HepG2 (cell line): Measurements from ENCODE around the gene ATP6V0A1. TPM values are rescaled to one million over a fixed set of nuclear protein-coding genes. Genes with fewer than 3 reads are reported as not detected.

ENCODE experiments used
- IKZF5 ChIP-seq: IDR thresholded peaks from 2 replicates; pipeline ENCODE4 v1.6.1; 2018; ENCODE audit warnings: missing genetic modification reagents, mild to moderate bottlenecking, missing compliant biosample characterization
- JUND ChIP-seq: sonication (generic); formaldehyde crosslinking; IDR thresholded peaks from 2 replicates; pipeline ENCODE4 v1.8.0; 2022; ENCODE audit warnings: mild to moderate bottlenecking, missing genetic modification reagents
- KDM3A ChIP-seq: IDR thresholded peaks from 2 replicates; pipeline ENCODE4 v1.6.1; 2018; ENCODE audit warnings: low read depth, missing compliant biosample characterization
- MIXL1 ChIP-seq: IDR thresholded peaks from 2 replicates; pipeline ENCODE4 v1.6.1; 2016
- MNT ChIP-seq: fragments of 450-650 bp; IDR thresholded peaks from 2 replicates; pipeline ENCODE4 v1.6.1; 2016
- SOX13 ChIP-seq, 3 experiments: fragments of 450-650 bp in 1 of 3; sonication (generic) in 1 of 3; formaldehyde crosslinking in 1 of 3; IDR thresholded peaks in 2 of 3; conservative IDR thresholded peaks in 1 of 3; 2 replicates each; pipeline versions ENCODE4 v1.5.0 to v1.6.1; 2016 to 2020; ENCODE audit warnings: antibody characterized with exemption in 1 of 3, mild to moderate bottlenecking in 1 of 3, missing compliant biosample characterization in 1 of 3, missing genetic modification reagents in 1 of 3, moderate library complexity in 1 of 3
- ZNF121 ChIP-seq: sonication (generic); formaldehyde crosslinking; IDR thresholded peaks from 2 replicates; pipeline ENCODE4 v1.5.0; 2020; ENCODE audit warnings: mild to moderate bottlenecking, missing genetic modification reagents
- ZNF224 ChIP-seq: sonication (generic); formaldehyde crosslinking; IDR thresholded peaks from 2 replicates; pipeline ENCODE4 v1.5.0; 2020; ENCODE audit warnings: mild to moderate bottlenecking, missing genetic modification reagents
- ZNF232 ChIP-seq: sonication (generic); formaldehyde crosslinking; IDR thresholded peaks from 2 replicates; pipeline ENCODE4 v1.4.0; 2020; ENCODE audit warnings: missing genetic modification reagents, borderline replicate concordance
- ZNF280D ChIP-seq: sonication (generic); formaldehyde crosslinking; IDR thresholded peaks from 2 replicates; pipeline ENCODE4 v1.5.1; 2020; ENCODE audit warnings: mild to moderate bottlenecking, missing genetic modification reagents
- ZNF362 ChIP-seq: sonication (generic); formaldehyde crosslinking; IDR thresholded peaks from 2 replicates; pipeline ENCODE4 v1.4.0; 2020; ENCODE audit warnings: missing genetic modification reagents, mild to moderate bottlenecking, borderline replicate concordance
- ZNF709 ChIP-seq: sonication (generic); formaldehyde crosslinking; IDR thresholded peaks from 2 replicates; pipeline ENCODE4 v1.5.0; 2020; ENCODE audit warnings: mild to moderate bottlenecking, missing genetic modification reagents
- ZNF740 ChIP-seq: sonication (generic); formaldehyde crosslinking; IDR thresholded peaks from 2 replicates; pipeline ENCODE4 v1.4.0; 2020; ENCODE audit warnings: missing genetic modification reagents
- polyA plus RNA-seq, 8 experiments: library from polyadenylated mRNA; depleted of rRNA in 3 of 8; stranded (reverse) in 7 of 8; unstranded in 1 of 8; fragments of >200 nt; fragmentation: Illumina TruSeq in 4 of 8; extraction: Trizol in 4 of 8; gene quantifications; 2 replicates each; pipeline versions ENCODE4 v1.2.1 to v1.2.3, GENCODE V29; 2011 to 2016; ENCODE audit warnings: low read depth in 4 of 8, missing spikeins in 1 of 8, mixed read lengths in 1 of 8; ENCODE audit not compliant: insufficient read depth in 1 of 8
- total RNA-seq, 5 experiments: library from RNA; depleted of rRNA; stranded (reverse); fragments of >200 nt; fragmentation: Illumina TruSeq; extraction: Trizol; gene quantifications; 2 replicates each; pipeline ENCODE4 v1.2.3, GENCODE V29; 2016; ENCODE audit warnings: low read depth in 1 of 5

ATP6V0A1 gene
- total and polyA plus RNA-seq, 2 of the 13 experiments (the other 11 are each of a cell fraction or from before 2014, with no cell fraction given), result 27.9 to 54.1 TPM

GRCh38 chr17:42527932-42528331 lies 69.3 kb downstream of the ATP6V0A1 start (continued):
- TF ChIP-seq ZNF280D (peak; percentile 86), ZNF121 (CRISPR knock-in tag) (peak; percentile 37; the same call in 1 of the 2 replicates), ZNF232 (CRISPR knock-in tag) (no peak), MNT (no peak), KDM3A (CRISPR knock-in tag) (no peak), IKZF5 (no peak), JUND (CRISPR knock-in tag) (no peak), ZNF709 (0 out of 2 replicates have a peak, but pooled peaks have one; percentile 44), ZNF224 (CRISPR knock-in tag) (no peak), SOX13 (IDR thresholded peaks at IDR 0.05) (no peak), SOX13 (CRISPR knock-in tag; conservative IDR thresholded peaks at IDR 0.05 in 1 of 2, IDR thresholded peaks at IDR 0.05 in 1 of 2) (0 out of 4 replicates have a peak, but pooled peaks of 1 of the 2 experiments have one; percentile 23), MIXL1 (CRISPR knock-in tag) (0 out of 2 replicates have a peak, but pooled peaks have one; percentile 42), ZNF362 (peak; percentile 92), ZNF740 (CRISPR knock-in tag) (no peak)
